Thyroid gland (tissue), 4 donors: ENCODE results near the gene CEP295NL. TPM values are rescaled to one million over a fixed set of nuclear protein-coding genes. Genes with fewer than 3 reads are reported as not detected.

Source experiments
- DNase-seq, 2 donors: peaks; one replicate each; pipeline ENCODE4 v3.0.0-alpha.2; 2019
- H3K27ac ChIP-seq, 3 donors: fragments of 200-600 bp; sonication (generic); 1 replicate in 2 of 3; 2 replicates in 1 of 3; pipeline ENCODE4 v1.5.1; 2016 to 2019; ENCODE audit warnings: mild to moderate bottlenecking in 1 of 3, moderate library complexity in 1 of 3
- H3K27me3 ChIP-seq: fragments of 200-600 bp; sonication (generic); one replicate; pipeline ENCODE4 v1.5.1; 2019
- H3K36me3 ChIP-seq, 2 donors: fragments of 200-600 bp; sonication (generic); one replicate each; pipeline ENCODE4 v1.5.1; 2016 to 2019
- H3K4me1 ChIP-seq, 2 donors: fragments of 200-600 bp; sonication (generic); one replicate each; pipeline ENCODE4 v1.5.1; 2017 to 2019
- H3K4me3 ChIP-seq, 3 donors: fragments of 200-600 bp; sonication (generic); replicated peaks in 1 of 3; 1 replicate in 2 of 3; 2 replicates in 1 of 3; pipeline ENCODE4 v1.5.1; 2016; ENCODE audit warnings: mild to moderate bottlenecking in 1 of 3
- H3K9me3 ChIP-seq: fragments of 200-600 bp; sonication (generic); one replicate; pipeline ENCODE4 v1.5.1; 2017
- POLR2A ChIP-seq, 2 donors: fragments of 450-650 bp; IDR thresholded peaks; one replicate each; pipeline ENCODE4 v1.6.1; 2017; ENCODE audit warnings: antibody characterized with exemption in 2 of 2, mild to moderate bottlenecking in 2 of 2, moderate library complexity in 1 of 2
- WGBS, 2 donors: methylation state at CpG; one replicate each; pipeline ENCODE4 v1.1.5; 2017; 5-methylcytosine and 5-hydroxymethylcytosine counted together
- intact Hi-C: fragments of 100-400 bp; cut with DNase I; formaldehyde crosslinking; loops from one replicate; pipeline ENCODE4 v1.15.1; 2023
- total RNA-seq, 4 donors: library from RNA; depleted of rRNA; stranded (reverse); fragments of >200 nt; gene quantifications; one replicate each; pipeline ENCODE4 v1.2.3, GENCODE V29; 2016
- TF ChIP-seq, protein P1 (sequence below), 6 experiments: fragments of 200-600 bp in 3 of 6; fragments of 450-650 bp in 3 of 6; sonication (generic) in 3 of 6; IDR thresholded peaks; one replicate each; pipeline ENCODE4 v1.5.1; 2016 to 2019; ENCODE audit warnings: antibody characterized with exemption in 6 of 6, mild to moderate bottlenecking in 2 of 6, inconsistent platforms in 1 of 6, moderate library complexity in 1 of 6

The CEP295NL gene
- total RNA-seq, 4 donors from 2014 or later: 0.67 to 1.6 (median 1.4) TPM

- Histone ChIP-seq H3K4me3 (peak within 1 kb of the TSS; percentile 78 to 91 (median 84)), H3K27ac (peak within 1 kb of the TSS; percentile 95 to 100 (median 98)), H3K4me1 (peaks cover 19% of the 10 kb centered on the region in 2 donors), H3K9me3 (no peaks in the 10 kb centered on the region), H3K36me3 (peaks cover 15 to 16% of the 10 kb centered on the region in 2 donors), H3K27me3 (no peaks in the 10 kb centered on the region)
- WGBS, 2 donors: 0% methylated on average over 6 to 22 of the region's 74 CpGs
- peak; percentile 99 for DNase-seq
- intact Hi-C loops: no loop called here
- peak; percentile 68 to 97 for TF ChIP-seq POLR2A (IDR thresholded peaks at IDR 0.05)
- TF ChIP-seq, protein P1, sequence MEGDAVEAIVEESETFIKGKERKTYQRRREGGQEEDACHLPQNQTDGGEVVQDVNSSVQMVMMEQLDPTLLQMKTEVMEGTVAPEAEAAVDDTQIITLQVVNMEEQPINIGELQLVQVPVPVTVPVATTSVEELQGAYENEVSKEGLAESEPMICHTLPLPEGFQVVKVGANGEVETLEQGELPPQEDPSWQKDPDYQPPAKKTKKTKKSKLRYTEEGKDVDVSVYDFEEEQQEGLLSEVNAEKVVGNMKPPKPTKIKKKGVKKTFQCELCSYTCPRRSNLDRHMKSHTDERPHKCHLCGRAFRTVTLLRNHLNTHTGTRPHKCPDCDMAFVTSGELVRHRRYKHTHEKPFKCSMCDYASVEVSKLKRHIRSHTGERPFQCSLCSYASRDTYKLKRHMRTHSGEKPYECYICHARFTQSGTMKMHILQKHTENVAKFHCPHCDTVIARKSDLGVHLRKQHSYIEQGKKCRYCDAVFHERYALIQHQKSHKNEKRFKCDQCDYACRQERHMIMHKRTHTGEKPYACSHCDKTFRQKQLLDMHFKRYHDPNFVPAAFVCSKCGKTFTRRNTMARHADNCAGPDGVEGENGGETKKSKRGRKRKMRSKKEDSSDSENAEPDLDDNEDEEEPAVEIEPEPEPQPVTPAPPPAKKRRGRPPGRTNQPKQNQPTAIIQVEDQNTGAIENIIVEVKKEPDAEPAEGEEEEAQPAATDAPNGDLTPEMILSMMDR (IDR thresholded peaks at IDR 0.05): peak in 2 of 6 experiments; percentile 22 to 68
Measured at GRCh38 chr17:78840780-78841611, 62.0 kb downstream of the CEP295NL start, which contains the start of gene USP36. TSS of gene USP36 (minus strand) at chr17:78840814. CDS start at chr17:78836363, 4,451 bp downstream.

Other genes starting within 250 kb of the CEP295NL start
- gene CYTH1, start 120.9 kb downstream of the CEP295NL start, total RNA-seq: 10 to 100 TPM; 69.0 to 94.5 (median 75.7) TPM
- gene USP36, start 62.4 kb downstream of the CEP295NL start, total RNA-seq: 10 to 100 TPM; 33.9 to 61.5 (median 46.6) TPM
- 100 to 1,000 TPM in 1 of 4 donors, 10 to 100 TPM in 3; 52.9 to 133 (median 82.2) TPM for gene TIMP2, start 22.2 kb upstream of the CEP295NL start, total RNA-seq
- gene LGALS3BP, start 76.7 kb upstream of the CEP295NL start, total RNA-seq: 100 to 1,000 TPM; 193 to 443 (median 390) TPM
- gene CANT1, start 106.6 kb upstream of the CEP295NL start, total RNA-seq: 10 to 100 TPM; 21.2 to 37.1 (median 27.3) TPM
- 100 to 1,000 TPM in 1 of 4 donors, 10 to 100 TPM in 3; 58.8 to 135 (median 73.7) TPM for gene C1QTNF1, start 121.0 kb upstream of the CEP295NL start, total RNA-seq
- 10 to 100 TPM; 23.9 to 37.1 (median 31.2) TPM for gene ENGASE, start 171.6 kb upstream of the CEP295NL start, total RNA-seq